Coronary artery (tissue), 2 donors: ENCODE measurements around the gene GNPDA1.

Experiments used
- DNase-seq: peaks from one replicate; pipeline ENCODE4 v3.0.0-alpha.2; 2017; ENCODE audit warnings: low spot score
- H3K27ac ChIP-seq, 2 donors: fragments of 200-600 bp; sonication (generic); one replicate each; pipeline ENCODE4 v1.5.1; 2016 to 2019
- H3K4me3 ChIP-seq: fragments of 200-600 bp; sonication (generic); 2 replicates; pipeline ENCODE4 v1.5.1; 2016; ENCODE audit warnings: mild to moderate bottlenecking, moderate library complexity
- CTCF ChIP-seq: fragments of 200-600 bp; sonication (generic); IDR thresholded peaks from one replicate; pipeline ENCODE4 v1.5.1; 2019; ENCODE audit warnings: antibody characterized with exemption

The GNPDA1 gene

DNA sequence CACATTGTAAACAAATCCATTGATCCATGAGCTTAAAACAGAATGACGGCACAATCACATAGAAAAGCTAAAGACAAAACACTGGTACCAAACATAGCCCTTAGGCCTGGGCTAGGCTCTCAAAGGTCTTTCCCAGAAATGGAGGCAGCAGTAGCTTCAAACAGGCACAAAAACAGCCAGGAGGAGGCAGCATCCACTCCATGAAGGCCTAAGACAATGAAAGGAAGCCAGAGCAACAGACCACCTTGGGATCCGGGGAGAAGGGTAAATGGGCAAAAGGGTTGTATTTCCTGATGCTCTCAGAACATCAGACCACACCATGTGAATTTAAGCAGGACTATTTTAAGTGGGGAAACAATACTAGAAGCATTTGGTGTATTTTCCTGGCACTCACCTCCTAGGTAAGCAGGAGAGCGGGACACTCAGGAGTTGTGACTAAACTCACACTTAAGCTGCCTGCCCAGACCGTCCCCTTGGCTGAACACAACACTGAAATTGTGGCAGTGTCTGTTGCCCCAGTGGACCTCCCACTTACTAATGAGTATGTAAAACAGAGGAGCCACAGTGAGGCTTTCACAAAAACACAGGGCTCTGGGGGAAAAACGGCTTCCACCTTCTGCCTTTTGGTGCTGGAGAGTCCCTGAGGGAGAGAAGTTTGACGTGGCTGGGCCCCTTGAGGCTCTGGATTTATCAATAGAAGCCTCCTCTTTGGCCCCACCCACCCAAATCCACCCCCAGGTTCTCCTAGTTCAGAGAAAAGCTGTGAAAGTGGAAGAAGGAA, 11.9 kb downstream of the GNPDA1 start:
- H3K27ac ChIP-seq: no peak overlapping the region
- peak; percentile 11 for TF ChIP-seq CTCF
- no peak overlapping the region for H3K4me3 ChIP-seq
- DNase-seq: no peak

GRCh38 chr5:142000173-142000572, 12.7 kb downstream of the GNPDA1 start:
- no peak for DNase-seq
- H3K27ac ChIP-seq: no peak overlapping the region
- no peak overlapping the region for H3K4me3 ChIP-seq
- TF ChIP-seq CTCF: no peak

DNA sequence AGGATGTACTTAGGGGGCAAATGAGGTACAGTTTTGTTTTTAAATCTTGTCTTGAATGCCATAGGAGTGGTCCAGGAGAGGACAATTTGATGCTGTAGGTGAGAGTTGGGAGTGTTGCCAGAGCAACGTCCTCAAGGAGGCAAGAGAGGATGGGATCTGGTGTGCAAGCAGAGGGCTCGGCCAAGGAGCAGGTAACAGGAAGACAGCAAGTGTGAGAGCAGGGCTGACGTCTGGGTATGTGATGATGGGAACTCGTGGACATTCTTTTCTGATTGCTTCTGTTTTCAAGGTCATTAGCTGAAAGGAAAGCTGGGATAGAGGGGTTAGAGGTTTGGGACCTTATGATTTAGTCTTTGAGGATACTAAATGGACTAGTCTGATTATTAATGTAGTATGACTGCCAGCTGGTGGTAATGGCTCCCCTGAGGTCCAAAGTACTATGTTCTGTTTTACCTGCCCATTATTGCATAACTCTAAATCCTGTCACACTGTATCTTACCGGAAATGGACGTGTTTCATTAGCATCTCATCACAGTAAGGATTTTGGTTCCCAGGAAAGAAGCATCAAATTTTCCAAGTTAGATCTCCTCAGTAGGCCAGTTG, 15.4 kb downstream of the GNPDA1 start:
- no peak overlapping the region for H3K27ac ChIP-seq
- TF ChIP-seq CTCF: no peak
- no peak overlapping the region for H3K4me3 ChIP-seq
- DNase-seq: no peak

- H3K4me3 ChIP-seq: no peak overlapping the region
- no peak for TF ChIP-seq CTCF
- DNase-seq: no peak
- no peak overlapping the region for H3K27ac ChIP-seq
These were observed 17.2 kb downstream of the GNPDA1 start for GRCh38 chr5:141995656-141996055.

DNA sequence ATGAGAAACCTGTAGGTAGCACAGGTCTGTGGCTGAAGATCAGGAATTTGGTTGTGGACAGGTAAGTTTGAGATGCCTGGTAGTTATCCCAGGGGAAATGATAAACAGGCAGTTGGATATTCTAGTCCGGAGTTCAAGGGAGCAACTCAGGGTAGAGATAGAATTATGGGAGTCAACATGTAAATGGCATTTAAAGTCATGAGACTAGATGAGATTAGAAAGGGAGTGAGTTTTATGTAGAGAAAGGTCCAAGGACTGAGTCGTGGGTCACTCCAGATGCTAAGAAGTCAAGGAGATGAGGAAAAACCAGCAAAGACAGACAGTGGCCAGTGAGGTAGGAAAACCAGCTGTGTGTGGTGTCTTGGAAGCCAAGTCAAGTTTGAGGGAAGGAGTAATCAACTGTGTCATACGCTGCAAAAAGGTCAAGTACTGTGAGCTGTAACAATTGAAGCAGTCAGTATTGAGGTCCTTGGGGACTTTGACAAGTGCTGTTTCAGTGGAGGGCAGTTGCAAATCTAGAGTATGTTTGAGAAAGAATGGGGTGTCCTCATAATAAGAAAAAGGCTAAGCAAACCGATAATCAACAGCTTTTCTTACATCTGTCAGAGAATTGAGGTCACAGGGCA, 18.2 kb downstream of the GNPDA1 start:
- TF ChIP-seq CTCF: no peak
- DNase-seq: no peak

DNA sequence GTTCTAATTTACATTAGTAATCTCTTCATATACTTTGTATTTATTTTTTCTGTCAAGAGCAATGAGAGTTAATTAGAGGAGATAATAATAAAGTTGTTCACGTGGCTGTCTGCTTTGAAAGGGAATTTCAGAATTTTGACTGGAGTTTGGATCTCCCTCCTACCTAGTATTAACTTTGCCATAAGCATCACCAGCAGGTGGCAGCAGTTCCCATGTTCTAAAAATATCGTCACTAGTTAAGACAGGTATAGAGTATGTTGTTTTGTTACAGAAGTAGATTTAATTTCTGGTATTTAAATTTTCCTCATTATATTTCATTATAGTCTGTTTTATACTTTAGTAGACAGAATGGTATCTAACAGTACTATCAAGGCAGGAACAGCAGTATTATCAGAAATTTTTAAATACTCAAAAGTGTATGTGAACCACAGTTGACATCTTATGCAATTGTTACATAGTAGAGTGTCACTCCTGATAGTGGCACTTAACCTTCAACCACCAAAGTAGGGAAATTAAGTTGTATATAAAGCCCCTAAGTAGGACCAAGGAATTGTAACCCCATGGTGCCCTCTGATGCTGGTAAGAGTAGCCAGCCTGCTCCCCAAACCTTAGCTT, 20.4 kb downstream of the GNPDA1 start:
- no peak for DNase-seq
- peak; percentile 62 for TF ChIP-seq CTCF
- Histone ChIP-seq H3K27ac (no peak overlapping the region), H3K4me3 (no peak overlapping the region)

More for the DNA sequence above, 18.2 kb downstream of the GNPDA1 start:
- no peak overlapping the region for H3K4me3 ChIP-seq
- no peak overlapping the region for H3K27ac ChIP-seq
